ENCODE measurements around the gene LYRM7.

The LYRM7 gene

DNA sequence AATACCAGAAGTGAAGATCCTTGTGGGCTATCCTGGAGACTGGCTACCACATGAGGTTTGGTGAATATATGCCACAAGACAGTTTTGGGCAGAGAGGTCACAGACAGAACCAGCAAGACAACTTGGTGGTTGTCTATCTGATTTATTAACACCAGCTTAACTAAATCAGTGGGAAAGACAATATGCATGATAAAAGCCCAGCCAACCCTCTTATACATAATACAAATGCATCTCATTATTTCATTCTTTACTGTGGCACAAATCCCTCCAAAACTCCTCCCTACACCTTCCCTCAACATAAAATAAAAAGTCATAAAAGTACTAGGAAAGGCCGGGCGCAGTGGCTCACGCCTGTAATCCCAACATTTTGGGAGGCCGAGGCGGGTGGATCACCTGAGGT, 13.8 kb upstream of the LYRM7 start:
- Histone ChIP-seq H3K9me3 (ENCODE audit: low read length) (no peaks in the 10 kb centered on the region), H3K9ac (ENCODE audit: low read length) (no peak overlapping the region), H3K27ac (ENCODE audit: low read depth, low read length) (no peak overlapping the region), H3K4me1 (ENCODE audit: insufficient read depth, low read length) (no peaks in the 10 kb centered on the region), H3K4me3 (ENCODE audit: low read depth in 1 of 2, low read length in 2 of 2) (no peak overlapping the region), H3K27me3 (ENCODE audit: control insufficient read depth in 1 of 2, insufficient read depth in 2 of 2, low read length in 2 of 2) (no peaks in the 10 kb centered on the region), H3K36me3 (ENCODE audit: insufficient read depth, low read length) (peaks cover 29% of the 10 kb centered on the region)

DNA sequence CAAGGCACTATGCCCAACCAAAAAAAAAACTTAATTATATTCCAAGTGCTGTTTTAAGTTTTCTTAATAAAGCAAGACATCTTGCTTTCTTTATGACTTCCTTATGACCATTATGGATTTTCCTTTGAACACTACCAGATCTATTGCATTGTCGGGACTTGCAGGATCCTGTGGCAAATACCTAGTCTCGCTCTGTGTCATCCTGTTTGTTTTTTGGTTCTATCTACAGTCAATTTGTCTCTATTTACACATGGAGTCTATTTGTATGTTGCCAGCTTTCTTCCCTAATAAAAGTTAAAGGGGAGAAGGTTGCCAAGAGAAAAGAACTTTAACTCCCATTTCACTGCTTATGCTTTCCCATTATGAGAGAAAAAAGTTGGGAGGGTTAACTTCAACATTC, 10.6 kb upstream of the LYRM7 start:
- H3K9ac ChIP-seq (ENCODE audit: low read length), result no peak overlapping the region

DNA sequence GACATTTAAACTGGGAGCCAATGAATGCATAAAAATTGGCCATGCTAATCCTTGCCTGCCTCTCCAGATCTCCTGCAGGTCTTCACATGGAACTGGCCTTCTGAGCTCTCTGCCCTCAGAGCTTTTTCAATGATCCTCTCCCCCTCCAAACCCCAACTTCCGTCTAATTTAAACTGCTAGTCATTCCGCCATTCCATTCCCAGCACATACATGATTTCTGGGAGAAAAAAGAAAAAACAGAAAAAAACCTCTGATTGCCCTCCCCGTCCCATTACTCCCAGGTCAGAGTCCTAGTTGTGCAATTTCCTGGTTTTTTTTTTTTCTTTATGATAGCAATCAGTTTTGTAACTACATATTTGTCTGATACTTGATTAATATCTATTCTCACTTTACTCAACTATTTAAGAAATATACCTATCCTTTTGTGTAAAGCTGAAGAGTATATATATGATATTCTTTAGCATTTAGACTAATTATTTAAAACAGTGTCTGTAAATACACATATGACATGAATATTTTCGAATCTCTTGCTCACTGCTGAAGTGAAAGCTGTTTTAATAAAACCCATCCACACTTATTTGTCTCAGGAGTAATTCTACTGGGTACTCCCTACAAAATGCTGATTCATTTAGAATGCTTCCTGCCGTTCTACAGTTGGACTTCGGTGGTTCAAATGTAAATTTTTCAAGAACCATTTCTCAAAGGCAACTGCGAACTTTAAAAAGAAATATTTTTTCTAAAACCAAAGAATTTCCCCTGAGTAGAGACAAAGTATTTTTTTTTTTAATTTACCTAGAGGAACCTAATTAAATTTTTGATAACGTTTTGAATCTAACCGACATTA, 7.2 kb upstream of the LYRM7 start:
- H3K4me3 ChIP-seq (ENCODE audit: low read depth in 1 of 2, low read length in 2 of 2), result peak overlapping the region; percentile 80 to 90
- H3K36me3 ChIP-seq (ENCODE audit: insufficient read depth, low read length), result peaks cover 21% of the 10 kb centered on the region
- H3K9me3 ChIP-seq (ENCODE audit: low read length), result no peaks in the 10 kb centered on the region
- peak overlapping the region; percentile 91 for H3K27ac ChIP-seq (ENCODE audit: low read depth, low read length)
- H3K4me1 ChIP-seq (ENCODE audit: insufficient read depth, low read length), result peaks cover 16% of the 10 kb centered on the region
- peak overlapping the region; percentile 91 for H3K9ac ChIP-seq (ENCODE audit: low read length)
- no peaks in the 10 kb centered on the region for H3K27me3 ChIP-seq (ENCODE audit: control insufficient read depth in 1 of 2, insufficient read depth in 2 of 2, low read length in 2 of 2)

More for the DNA sequence above, 10.6 kb upstream of the LYRM7 start:
- Histone ChIP-seq H3K27me3 (ENCODE audit: control insufficient read depth in 1 of 2, insufficient read depth in 2 of 2, low read length in 2 of 2) (no peaks in the 10 kb centered on the region), H3K36me3 (ENCODE audit: insufficient read depth, low read length) (peaks cover 29% of the 10 kb centered on the region), H3K4me1 (ENCODE audit: insufficient read depth, low read length) (peaks cover 9% of the 10 kb centered on the region), H3K9me3 (ENCODE audit: low read length) (no peaks in the 10 kb centered on the region), H3K4me3 (ENCODE audit: low read depth in 1 of 2, low read length in 2 of 2) (no peak overlapping the region), H3K27ac (ENCODE audit: low read depth, low read length) (no peak overlapping the region)

DNA sequence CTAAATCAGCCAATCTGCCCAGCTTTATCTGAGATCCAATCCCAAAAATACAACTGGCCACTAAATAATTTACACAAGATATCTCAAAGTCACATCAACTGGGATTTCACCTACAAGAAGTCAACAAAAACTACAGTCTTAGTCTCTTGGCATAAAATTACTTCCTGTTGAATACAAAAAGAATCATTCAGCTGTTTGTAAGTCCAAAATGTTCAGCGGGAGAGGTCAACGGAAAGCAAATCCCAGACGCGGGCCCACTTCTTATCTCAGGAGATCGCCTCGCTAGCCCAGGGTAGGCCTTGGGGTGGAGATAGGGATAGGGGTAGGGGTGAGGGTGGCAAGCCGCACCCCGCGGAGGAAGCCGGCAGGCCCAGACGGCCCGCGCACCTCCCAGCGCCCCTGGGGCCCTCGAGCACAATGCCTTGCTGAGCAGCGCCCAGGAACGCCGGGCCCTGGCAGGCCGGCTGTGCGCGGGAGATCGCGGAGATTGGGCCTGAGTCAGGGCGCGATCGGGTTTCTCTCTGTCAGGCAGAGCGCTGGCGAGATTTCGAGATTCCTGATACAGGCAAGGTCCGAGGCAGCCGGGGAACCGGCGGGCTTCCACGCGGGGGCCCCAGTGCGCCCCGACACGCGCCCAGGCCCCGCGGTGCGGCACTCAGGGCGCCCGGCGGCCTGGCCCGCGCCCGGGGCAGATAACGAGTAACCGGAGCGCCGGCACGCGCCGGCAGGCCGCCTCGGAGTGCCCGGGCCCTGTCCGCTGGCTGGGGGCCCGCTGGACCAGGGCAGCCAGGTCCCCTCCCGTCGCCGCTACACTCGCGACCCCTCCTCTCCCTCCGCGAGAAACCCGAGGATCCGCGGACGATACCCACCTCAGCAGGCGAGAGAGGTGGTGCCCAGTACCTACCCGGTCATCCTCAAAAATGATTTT, 6.3 kb upstream of the LYRM7 start:
- peak overlapping the region; percentile 91 for H3K27ac ChIP-seq (ENCODE audit: low read depth, low read length)
- peak overlapping the region; percentile 91 for H3K9ac ChIP-seq (ENCODE audit: low read length)
- no peaks in the 10 kb centered on the region for H3K27me3 ChIP-seq (ENCODE audit: control insufficient read depth in 1 of 2, insufficient read depth in 2 of 2, low read length in 2 of 2)

DNA sequence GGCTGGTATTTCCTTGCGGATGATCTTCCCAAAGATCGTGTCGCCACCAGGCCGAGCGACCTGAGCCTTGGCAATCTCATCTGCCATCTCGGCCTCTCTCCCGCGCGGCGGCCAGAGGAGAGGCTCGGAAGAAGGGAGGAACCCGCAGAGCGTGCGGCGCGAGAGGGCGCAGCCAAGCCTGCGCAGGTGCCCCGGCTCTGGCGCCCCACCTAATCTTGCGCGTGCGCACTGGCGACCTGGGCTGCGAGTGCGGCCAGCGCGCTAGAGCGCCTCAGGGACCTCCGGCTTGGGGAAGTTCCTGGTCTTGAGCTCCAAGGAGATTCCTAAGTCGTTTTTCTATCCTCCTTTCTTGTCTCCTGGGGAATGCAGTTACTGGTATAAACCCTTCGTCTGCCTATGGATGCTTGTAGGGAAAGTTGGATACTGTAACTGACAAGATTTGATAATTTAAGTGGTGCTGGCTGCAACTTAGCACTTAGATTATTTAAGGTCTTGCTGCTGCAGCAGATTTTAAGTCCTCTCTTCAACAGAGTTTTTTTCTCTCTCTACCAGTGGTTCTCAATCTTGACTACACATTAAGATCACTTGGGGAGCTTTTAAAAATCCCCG, 5.5 kb upstream of the LYRM7 start, which contains the start of gene HINT1:
Gene HINT1 (minus strand): TSS at position 138 of the 609 bp plus-strand sequence. CDS start 51 bp downstream, at position 87.
- Histone ChIP-seq H3K27me3 (ENCODE audit: control insufficient read depth in 1 of 2, insufficient read depth in 2 of 2, low read length in 2 of 2) (no peaks in the 10 kb centered on the region), H3K4me1 (ENCODE audit: insufficient read depth, low read length) (peaks cover 20% of the 10 kb centered on the region), H3K9me3 (ENCODE audit: low read length) (no peaks in the 10 kb centered on the region)

More for the DNA sequence above, 6.3 kb upstream of the LYRM7 start:
- peak overlapping the region; percentile 80 to 90 for H3K4me3 ChIP-seq (ENCODE audit: low read depth in 1 of 2, low read length in 2 of 2)
- peaks cover 16% of the 10 kb centered on the region for H3K4me1 ChIP-seq (ENCODE audit: insufficient read depth, low read length)
- H3K9me3 ChIP-seq (ENCODE audit: low read length), result no peaks in the 10 kb centered on the region
- H3K36me3 ChIP-seq (ENCODE audit: insufficient read depth, low read length), result peaks cover 17% of the 10 kb centered on the region

DNA sequence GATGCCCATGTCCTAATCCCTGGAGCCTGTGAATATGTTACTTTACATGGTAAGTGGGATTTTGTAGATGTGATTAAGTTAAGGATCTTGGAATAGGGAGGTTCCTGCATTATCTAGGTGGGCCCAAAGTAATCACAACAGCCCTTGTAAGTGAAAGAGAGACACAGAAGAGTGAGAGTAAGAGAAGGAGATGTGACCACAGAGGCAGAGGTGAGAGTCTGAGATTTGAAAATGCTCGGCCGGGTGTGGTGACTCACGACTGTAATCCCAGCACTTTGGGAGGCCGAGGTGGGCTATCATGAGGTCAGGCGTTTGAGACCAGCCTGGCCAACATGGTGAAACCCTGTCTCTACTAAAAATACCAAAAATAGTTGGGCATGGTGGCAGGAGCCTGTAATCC, 3.1 kb upstream of the LYRM7 start:
- Histone ChIP-seq H3K27ac (ENCODE audit: low read depth, low read length) (no peak overlapping the region), H3K36me3 (ENCODE audit: insufficient read depth, low read length) (no peaks in the 10 kb centered on the region), H3K9ac (ENCODE audit: low read length) (no peak overlapping the region), H3K4me3 (ENCODE audit: low read depth in 1 of 2, low read length in 2 of 2) (no peak overlapping the region), H3K27me3 (ENCODE audit: control insufficient read depth in 1 of 2, insufficient read depth in 2 of 2, low read length in 2 of 2) (no peaks in the 10 kb centered on the region), H3K4me1 (ENCODE audit: insufficient read depth, low read length) (peaks cover 29% of the 10 kb centered on the region), H3K9me3 (ENCODE audit: low read length) (no peaks in the 10 kb centered on the region)

More for the DNA sequence above, 5.5 kb upstream of the LYRM7 start, which contains the start of gene HINT1:
- peaks cover 13% of the 10 kb centered on the region for H3K36me3 ChIP-seq (ENCODE audit: insufficient read depth, low read length)
- H3K27ac ChIP-seq (ENCODE audit: low read depth, low read length), result peak within 1 kb of the TSS; percentile 91
- peak within 1 kb of the TSS; percentile 80 to 90 for H3K4me3 ChIP-seq (ENCODE audit: low read depth in 1 of 2, low read length in 2 of 2)
- H3K9ac ChIP-seq (ENCODE audit: low read length), result peak within 1 kb of the TSS; percentile 91

DNA sequence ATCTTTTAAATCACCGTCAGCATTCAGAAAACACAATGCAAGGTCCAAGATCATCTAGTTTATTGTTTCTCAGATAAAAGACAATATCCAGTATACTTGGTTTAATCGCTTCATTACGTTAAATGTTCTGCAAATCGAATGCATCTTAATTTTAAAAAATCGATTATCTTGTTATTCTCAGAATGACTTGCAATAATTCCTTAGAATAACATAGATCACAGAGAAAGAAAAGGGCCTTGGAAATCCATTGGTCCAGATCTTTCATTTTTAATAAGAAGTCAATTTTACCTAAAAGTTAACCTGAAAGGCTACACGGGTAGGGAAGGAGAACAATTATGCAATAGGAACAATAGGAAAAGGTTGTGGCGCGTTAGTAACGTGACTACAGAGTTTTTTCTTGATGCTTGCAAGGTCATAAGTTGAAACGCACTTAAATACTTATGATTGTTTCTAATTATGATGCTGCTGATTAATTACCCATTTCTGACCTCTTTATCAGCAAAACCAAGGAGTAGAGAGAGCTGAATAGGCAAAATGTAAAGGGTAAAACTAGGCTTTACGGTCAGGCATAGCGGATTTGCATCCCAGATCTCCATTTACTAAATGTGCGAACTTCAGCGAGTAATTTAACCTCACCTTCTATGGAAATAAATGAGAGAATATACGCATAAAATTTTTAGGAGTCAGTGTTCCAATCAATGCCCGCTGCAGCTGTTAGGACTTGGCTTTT, 769 bp upstream of the LYRM7 start:
- peak overlapping the region; percentile 87 for H3K27ac ChIP-seq (ENCODE audit: low read depth, low read length)
- peaks cover 20% of the 10 kb centered on the region for H3K4me1 ChIP-seq (ENCODE audit: insufficient read depth, low read length)
- H3K9me3 ChIP-seq (ENCODE audit: low read length), result no peaks in the 10 kb centered on the region
- peak overlapping the region; percentile 49 to 74 for H3K4me3 ChIP-seq (ENCODE audit: low read depth in 1 of 2, low read length in 2 of 2)
- H3K9ac ChIP-seq (ENCODE audit: low read length), result peak overlapping the region; percentile 66
- no peaks in the 10 kb centered on the region for H3K27me3 ChIP-seq (ENCODE audit: control insufficient read depth in 1 of 2, insufficient read depth in 2 of 2, low read length in 2 of 2)
- no peaks in the 10 kb centered on the region for H3K36me3 ChIP-seq (ENCODE audit: insufficient read depth, low read length)

DNA sequence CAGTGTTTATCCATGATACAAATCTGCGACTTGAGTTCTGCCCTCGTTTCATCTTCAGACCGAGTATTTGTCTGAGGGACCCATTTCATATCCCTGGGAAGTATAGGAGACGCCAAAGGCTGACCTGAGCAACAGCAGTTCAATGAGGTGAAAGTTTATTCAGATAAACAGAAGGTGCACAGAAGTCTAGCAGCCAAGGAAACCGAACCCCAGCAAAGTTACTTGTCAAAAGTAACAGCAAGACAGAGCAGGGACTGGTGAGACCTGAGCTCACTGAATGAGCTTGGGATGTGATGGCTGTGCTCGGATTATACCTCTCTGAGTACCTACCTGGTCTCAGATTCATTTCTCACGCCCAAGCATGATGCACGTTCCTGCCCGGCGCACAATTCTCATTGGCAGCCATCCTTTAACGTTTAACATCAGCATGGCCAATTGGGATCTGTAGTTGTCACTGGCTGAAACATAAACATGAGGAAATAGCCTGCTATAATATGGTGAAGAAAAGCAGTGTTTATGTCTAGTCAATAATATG, 599 bp downstream of the LYRM7 start:
- Histone ChIP-seq H3K27ac (ENCODE audit: low read depth, low read length) (peak overlapping the region; percentile 51), H3K27me3 (ENCODE audit: control insufficient read depth in 1 of 2, insufficient read depth in 2 of 2, low read length in 2 of 2) (no peaks in the 10 kb centered on the region), H3K9ac (ENCODE audit: low read length) (peak overlapping the region; percentile 62), H3K9me3 (ENCODE audit: low read length) (no peaks in the 10 kb centered on the region), H3K4me3 (ENCODE audit: low read depth in 1 of 2, low read length in 2 of 2) (peak overlapping the region; percentile 40 to 74), H3K36me3 (ENCODE audit: insufficient read depth, low read length) (no peaks in the 10 kb centered on the region), H3K4me1 (ENCODE audit: insufficient read depth, low read length) (peaks cover 14% of the 10 kb centered on the region)

DNA sequence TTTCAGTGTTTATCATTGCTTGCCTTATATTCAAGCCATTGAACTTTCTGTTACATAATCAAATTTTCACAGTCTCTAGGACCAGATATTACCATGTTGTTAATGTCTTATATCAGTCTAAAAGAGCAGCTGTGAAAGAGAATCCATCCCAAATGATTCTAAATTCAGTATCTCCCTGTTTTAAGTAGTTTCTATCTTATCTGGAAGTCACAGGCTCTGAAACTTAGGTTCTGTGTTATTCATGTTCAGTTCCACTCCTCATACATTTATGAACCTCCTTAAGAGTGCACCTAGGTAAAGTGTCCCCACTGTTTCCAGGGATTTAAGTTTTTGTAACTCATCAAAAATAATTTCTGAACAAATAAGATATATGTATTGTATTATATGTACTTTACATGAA, 9.7 kb downstream of the LYRM7 start:
- Histone ChIP-seq H3K9ac (ENCODE audit: low read length) (no peak overlapping the region), H3K27me3 (ENCODE audit: control insufficient read depth in 1 of 2, insufficient read depth in 2 of 2, low read length in 2 of 2) (no peaks in the 10 kb centered on the region), H3K27ac (ENCODE audit: low read depth, low read length) (no peak overlapping the region), H3K4me3 (ENCODE audit: low read depth in 1 of 2, low read length in 2 of 2) (no peak overlapping the region), H3K4me1 (ENCODE audit: insufficient read depth, low read length) (no peaks in the 10 kb centered on the region), H3K9me3 (ENCODE audit: low read length) (no peaks in the 10 kb centered on the region), H3K36me3 (ENCODE audit: insufficient read depth, low read length) (no peaks in the 10 kb centered on the region)

DNA sequence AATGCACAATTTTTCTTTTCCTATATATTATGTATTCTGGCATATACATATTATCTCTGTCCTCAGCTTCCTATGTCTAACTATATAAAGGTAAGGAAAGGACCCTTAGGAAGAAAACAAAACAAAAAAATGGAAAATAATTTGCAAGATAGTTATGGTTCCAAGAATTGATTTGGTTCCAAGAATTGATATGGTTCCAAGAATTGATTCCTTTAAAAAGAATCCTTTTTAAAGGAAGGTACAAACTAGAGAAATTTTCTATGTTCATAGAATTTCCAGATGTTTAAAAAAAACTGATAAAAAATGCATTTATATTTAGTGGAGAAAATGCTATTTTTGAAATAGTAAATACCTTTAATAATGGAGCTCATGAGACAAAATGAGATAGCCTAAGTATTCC, 12.1 kb downstream of the LYRM7 start:
- no peaks in the 10 kb centered on the region for H3K4me1 ChIP-seq (ENCODE audit: insufficient read depth, low read length)
- no peak overlapping the region for H3K9ac ChIP-seq (ENCODE audit: low read length)
- no peaks in the 10 kb centered on the region for H3K27me3 ChIP-seq (ENCODE audit: control insufficient read depth in 1 of 2, insufficient read depth in 2 of 2, low read length in 2 of 2)
- no peaks in the 10 kb centered on the region for H3K36me3 ChIP-seq (ENCODE audit: insufficient read depth, low read length)
- no peak overlapping the region for H3K4me3 ChIP-seq (ENCODE audit: low read depth in 1 of 2, low read length in 2 of 2)
- H3K9me3 ChIP-seq (ENCODE audit: low read length), result no peaks in the 10 kb centered on the region
- no peak overlapping the region for H3K27ac ChIP-seq (ENCODE audit: low read depth, low read length)

Measured in muscle layer of colon (tissue), 2 donors.